HG03469 (cell line): ENCODE measurements around the gene AP3D1.
"Not testable (repeated sequence)": the region's sequence is repeated elsewhere in the genome, so short reads cannot be mapped to it uniquely, and the experiment has no call there.

Experiments
- ATAC-seq: cut with Tn5 transposase; IDR thresholded peaks from one replicate; pipeline ENCODE4 v1.9.1; 2021; ENCODE audit warnings: mild to moderate bottlenecking, moderate library complexity, moderate number of reproducible peaks; ENCODE audit not compliant: unreplicated experiment

AP3D1 gene

GRCh38 chr19:2129892-2130770 is 21.2 kb downstream of the AP3D1 start:
- no peak for ATAC-seq

- ATAC-seq, result no peak
Measured at GRCh38 chr19:2129486-2129885, 21.9 kb downstream of the AP3D1 start.

GRCh38 chr19:2129022-2129421 is 22.3 kb downstream of the AP3D1 start:
- ATAC-seq, result no peak

- not testable (repeated sequence) for ATAC-seq
Measured at GRCh38 chr19:2128252-2128651, 23.1 kb downstream of the AP3D1 start.

GRCh38 chr19:2127758-2128157 is 23.6 kb downstream of the AP3D1 start:
- ATAC-seq, result no peak

- no peak for ATAC-seq
Measured at GRCh38 chr19:2126879-2127518, 24.4 kb downstream of the AP3D1 start.

GRCh38 chr19:2123682-2124387 is 27.5 kb downstream of the AP3D1 start:
- no peak for ATAC-seq

- no peak for ATAC-seq
Measured at GRCh38 chr19:2122982-2123381, 28.4 kb downstream of the AP3D1 start.

- no peak for ATAC-seq
Measured at GRCh38 chr19:2122251-2122650, 29.1 kb downstream of the AP3D1 start.

- no peak for ATAC-seq
Measured at GRCh38 chr19:2121416-2122051, 29.8 kb downstream of the AP3D1 start.

- no peak for ATAC-seq
Measured at GRCh38 chr19:2120821-2121220, 30.5 kb downstream of the AP3D1 start.

- ATAC-seq, result no peak
Measured at GRCh38 chr19:2119921-2120785, 31.2 kb downstream of the AP3D1 start.

GRCh38 chr19:2118438-2118837 is 32.9 kb downstream of the AP3D1 start:
- ATAC-seq, result no peak

- ATAC-seq, result no peak
Measured at GRCh38 chr19:2117215-2117960, 34.0 kb downstream of the AP3D1 start.

- ATAC-seq, result no peak
Measured at GRCh38 chr19:2116507-2116906, 34.9 kb downstream of the AP3D1 start.

- no peak for ATAC-seq
Measured at GRCh38 chr19:2115911-2116426, 35.4 kb downstream of the AP3D1 start.

- no peak for ATAC-seq
Measured at GRCh38 chr19:2115324-2115723, 36.0 kb downstream of the AP3D1 start.

GRCh38 chr19:2114821-2115220 is 36.5 kb downstream of the AP3D1 start:
- no peak for ATAC-seq

GRCh38 chr19:2114218-2114617 is 37.1 kb downstream of the AP3D1 start:
- no peak for ATAC-seq
